CD14-positive monocyte (primary cell): ENCODE results near the gene CNTN4. TPM values are rescaled to one million over a fixed set of nuclear protein-coding genes. Genes with fewer than 3 reads are reported as not detected.

ENCODE experiments used
- DNase-seq, 3 donors: peaks; one replicate each; pipeline ENCODE4 v3.0.0-alpha.2; 2011 to 2022
- H2AFZ ChIP-seq: 2 replicates; pipeline ENCODE4 v1.6.0; 2012; ENCODE audit warnings: mild to moderate bottlenecking, low read depth, low read length, inconsistent platforms; ENCODE audit not compliant: insufficient read depth, poor library complexity, severe bottlenecking
- H3K27ac ChIP-seq, 2 donors: 1 replicate in 1 of 2; 2 replicates in 1 of 2; pipeline ENCODE4 v1.5.1; 2012 to 2013; ENCODE audit warnings: low read length in 2 of 2, control low read depth in 1 of 2, inconsistent platforms in 1 of 2, low read depth in 1 of 2, mild to moderate bottlenecking in 1 of 2
- H3K27me3 ChIP-seq, 2 donors: one replicate each; pipeline versions ENCODE4 v1.6.0 to v1.6.1; 2011 to 2013; ENCODE audit warnings: low read length in 2 of 2; ENCODE audit not compliant: control insufficient read depth in 2 of 2, insufficient read depth in 2 of 2
- H3K36me3 ChIP-seq, 2 donors: replicated peaks in 1 of 2; 1 replicate in 1 of 2; 2 replicates in 1 of 2; pipeline versions ENCODE4 v1.5.1 to v1.6.1; 2012 to 2013; ENCODE audit warnings: low read length in 2 of 2, control low read depth in 1 of 2, inconsistent platforms in 1 of 2, mild to moderate bottlenecking in 1 of 2; ENCODE audit not compliant: insufficient read depth in 2 of 2, control insufficient read depth in 1 of 2
- H3K4me1 ChIP-seq, 2 donors: 1 replicate in 1 of 2; 2 replicates in 1 of 2; pipeline versions ENCODE4 v1.5.1 to v1.6.1; 2012 to 2013; ENCODE audit warnings: low read length in 2 of 2, control low read depth in 1 of 2, inconsistent platforms in 1 of 2, mild to moderate bottlenecking in 1 of 2, moderate library complexity in 1 of 2; ENCODE audit not compliant: insufficient read depth in 2 of 2, control insufficient read depth in 1 of 2
- H3K4me2 ChIP-seq: replicated peaks from 2 replicates; pipeline ENCODE3; 2012; ENCODE audit warnings: low read length, moderate library complexity, mild to moderate bottlenecking; ENCODE audit not compliant: poor library complexity, severe bottlenecking; ENCODE audit errors: extremely low read depth
- H3K4me3 ChIP-seq, 3 experiments: fragments of 200-600 bp in 1 of 3; sonication (generic) in 1 of 3; replicated peaks in 1 of 3; 1 replicate in 2 of 3; 2 replicates in 1 of 3; pipeline ENCODE4 v1.5.1; 2011 to 2013; ENCODE audit warnings: low read length in 3 of 3, mild to moderate bottlenecking in 3 of 3, control low read depth in 2 of 3, low read depth in 2 of 3, inconsistent platforms in 1 of 3, moderate library complexity in 1 of 3
- H3K79me2 ChIP-seq: 2 replicates; pipeline ENCODE4 v1.6.0; 2012; ENCODE audit warnings: mild to moderate bottlenecking, control low read depth, inconsistent platforms, low read length, moderate library complexity; ENCODE audit not compliant: insufficient read depth
- H3K9ac ChIP-seq: 2 replicates; pipeline ENCODE4 v1.6.0; 2017; ENCODE audit warnings: low read length, mild to moderate bottlenecking; ENCODE audit not compliant: insufficient read depth, poor library complexity, severe bottlenecking
- H3K9me3 ChIP-seq, 2 donors: replicated peaks in 1 of 2; 1 replicate in 1 of 2; 2 replicates in 1 of 2; pipeline versions ENCODE4 v1.5.1 to v1.6.1; 2012 to 2013; ENCODE audit warnings: low read length in 2 of 2, control low read depth in 1 of 2; ENCODE audit not compliant: control insufficient read depth in 1 of 2, insufficient read depth in 1 of 2
- H4K20me1 ChIP-seq: 2 replicates; pipeline ENCODE4 v1.6.0; 2012; ENCODE audit warnings: mild to moderate bottlenecking, low read length, control low read depth, moderate library complexity; ENCODE audit not compliant: insufficient read depth
- H3K27ac Mint-ChIP-seq, 7 donors: one replicate each; pipeline ENCODE4 v1.8.0; 2020; ENCODE audit warnings: mild to moderate bottlenecking in 7 of 7, mixed read lengths in 7 of 7, moderate library complexity in 6 of 7, inconsistent platforms in 2 of 7
- H3K27me3 Mint-ChIP-seq, 3 donors: one replicate each; pipeline ENCODE4 v1.8.0; 2021 to 2022; ENCODE audit warnings: low read depth in 3 of 3, mild to moderate bottlenecking in 3 of 3, mixed read lengths in 3 of 3, moderate library complexity in 3 of 3, inconsistent platforms in 1 of 3
- H3K36me3 Mint-ChIP-seq, 2 donors: one replicate each; pipeline ENCODE4 v1.8.0; 2020; ENCODE audit warnings: mixed read lengths in 2 of 2, inconsistent platforms in 1 of 2, mild to moderate bottlenecking in 1 of 2
- H3K4me1 Mint-ChIP-seq: one replicate; pipeline ENCODE4 v1.8.0; 2020; ENCODE audit warnings: mild to moderate bottlenecking, mixed read lengths
- H3K4me3 Mint-ChIP-seq, 2 donors: one replicate each; pipeline ENCODE4 v1.8.0; 2020; ENCODE audit warnings: mild to moderate bottlenecking in 2 of 2, mixed read lengths in 2 of 2, moderate library complexity in 1 of 2
- H3K9me3 Mint-ChIP-seq, 7 donors: one replicate each; pipeline ENCODE4 v1.8.0; 2020 to 2022; ENCODE audit warnings: mixed read lengths in 7 of 7, mild to moderate bottlenecking in 6 of 7, moderate library complexity in 6 of 7, inconsistent platforms in 2 of 7
- CTCF ChIP-seq: fragments of 200-600 bp; IDR thresholded peaks from one replicate; pipeline ENCODE4 v1.8.0; 2022; ENCODE audit warnings: antibody characterized with exemption, mild to moderate bottlenecking
- WGBS: methylation state at CpG from one replicate; pipeline ENCODE4 v1.1.5; 2013; ENCODE audit warnings: missing lambda C conversion rate; ENCODE audit not compliant: insufficient coverage; 5-methylcytosine and 5-hydroxymethylcytosine counted together
- intact Hi-C, 2 donors: fragments of 100-400 bp; cut with micrococcal nuclease; formaldehyde crosslinking; loops; one replicate each; pipeline versions ENCODE4 v1.15.0 to v1.15.1; 2023
- polyA plus RNA-seq, 3 donors: library from polyadenylated mRNA; depleted of rRNA in 1 of 3; unstranded in 2 of 3; stranded (reverse) in 1 of 3; fragments of 300-500 nt in 2 of 3; fragments of >200 nt in 1 of 3; fragmentation: Illumina TruSeq in 2 of 3; gene quantifications; 1 replicate in 2 of 3; 2 replicates in 1 of 3; pipeline ENCODE4 v1.2.3, GENCODE V29; 2012 to 2021

The CNTN4 gene
- polyA plus RNA-seq, 3 donors: not detected

- 67% methylated on average over 1 of the region's 8 CpGs for WGBS
- Mint-ChIP-seq H3K27me3 (no peaks in the 10 kb centered on the region), H3K4me3 (no peak overlapping the region), H3K36me3 (no peaks in the 10 kb centered on the region), H3K9me3 (peaks cover 0 to 7% (median 0%) of the 10 kb centered on the region in 7 donors), H3K4me1 (no peaks in the 10 kb centered on the region), H3K27ac (no peak overlapping the region)
- Histone ChIP-seq H3K4me3 (no peak overlapping the region), H3K36me3 (no peaks in the 10 kb centered on the region), H4K20me1 (no peaks in the 10 kb centered on the region), H3K27me3 (no peaks in the 10 kb centered on the region), H3K9me3 (no peaks in the 10 kb centered on the region), H3K4me1 (no peaks in the 10 kb centered on the region), H3K27ac (no peak overlapping the region), H3K9ac (no peak overlapping the region), H3K79me2 (no peaks in the 10 kb centered on the region), H2AFZ (no peak overlapping the region), H3K4me2 (no peak overlapping the region)
- intact Hi-C loops: no loop called here
- TF ChIP-seq CTCF: no peak
- DNase-seq: no peak
Observed at GRCh38 chr3:2823437-2824211, 725.0 kb downstream of the CNTN4 start.

GRCh38 chr3:2826036-2826435 is 727.4 kb downstream of the CNTN4 start:
- no peaks in the 10 kb centered on the region for H3K79me2 ChIP-seq
- H4K20me1 ChIP-seq: no peaks in the 10 kb centered on the region
- Mint-ChIP-seq H3K27ac (no peak overlapping the region), H3K27me3 (no peaks in the 10 kb centered on the region), H3K4me1 (no peaks in the 10 kb centered on the region), H3K9me3 (peaks cover 0 to 10% (median 0%) of the 10 kb centered on the region in 7 donors), H3K36me3 (no peaks in the 10 kb centered on the region), H3K4me3 (no peak overlapping the region)
- no peak for TF ChIP-seq CTCF
- no peak overlapping the region for H3K4me3 ChIP-seq
- WGBS: 90% methylated on average over 2 of the region's 4 CpGs
- no peaks in the 10 kb centered on the region for H3K9me3 ChIP-seq
- H2AFZ ChIP-seq: no peak overlapping the region
- no peak overlapping the region for H3K9ac ChIP-seq
- intact Hi-C loops: no loop called here
- no peak for DNase-seq
- H3K4me2 ChIP-seq: no peak overlapping the region
- no peak overlapping the region for H3K27ac ChIP-seq
- H3K27me3 ChIP-seq: no peaks in the 10 kb centered on the region
- H3K36me3 ChIP-seq: no peaks in the 10 kb centered on the region
- H3K4me1 ChIP-seq: no peaks in the 10 kb centered on the region
